HAP-1 (cell line): ENCODE results near the gene TCEA2.
A peak's percentile ranks its signal among the peaks of the same experiment; 100 is the strongest.
"Not testable (repeated sequence)": the region's sequence is repeated elsewhere in the genome, so short reads cannot be mapped to it uniquely, and the experiment has no call there.

ENCODE experiments used
- DNase-seq, 2 experiments: peaks; one replicate each; pipeline ENCODE4 v3.0.0-alpha.2; 2016 to 2020; ENCODE audit warnings: low spot score in 2 of 2
- H3K27me3 ChIP-seq: fragments of 250-450 bp; sonication (Bioruptor Pico); 2 replicates; pipeline ENCODE4 v1.5.1; 2020; ENCODE audit warnings: low read depth, mild to moderate bottlenecking, moderate library complexity
- H3K36me3 ChIP-seq: fragments of 250-450 bp; sonication (Bioruptor Pico); replicated peaks from 2 replicates; pipeline ENCODE4 v1.5.1; 2020; ENCODE audit warnings: mild to moderate bottlenecking
- H3K4me1 ChIP-seq: fragments of 250-450 bp; sonication (Bioruptor Pico); 2 replicates; pipeline ENCODE4 v1.5.1; 2020; ENCODE audit warnings: mild to moderate bottlenecking
- H3K4me3 ChIP-seq: fragments of 250-450 bp; sonication (Bioruptor Pico); 2 replicates; pipeline ENCODE4 v1.5.1; 2020; ENCODE audit warnings: mild to moderate bottlenecking, moderate library complexity
- H3K9me3 ChIP-seq: fragments of 250-450 bp; sonication (Bioruptor Pico); 2 replicates; pipeline ENCODE4 v1.5.1; 2020; ENCODE audit warnings: mild to moderate bottlenecking, moderate library complexity
- in situ Hi-C: fragments of 300-500 bp; cut with MboI; formaldehyde crosslinking; loops from 3 replicates; pipeline ENCODE4 v1.14.3; 2020; ENCODE audit warnings: low sequenced_read_pairs, inconsistent platforms, mixed read lengths

TCEA2 gene

GRCh38 chr20:64086801-64087200 is 23.8 kb downstream of the TCEA2 start:
- no peaks in the 10 kb centered on the region for H3K36me3 ChIP-seq
- peaks cover 5% of the 10 kb centered on the region; the same call in 1 of the 2 replicates for H3K4me1 ChIP-seq
- H3K27me3 ChIP-seq: no peaks in the 10 kb centered on the region
- peaks cover 4% of the 10 kb centered on the region; the same call in 1 of the 2 replicates for H3K9me3 ChIP-seq
- DNase-seq: no peak
- in situ Hi-C loops: no loop called here
- H3K4me3 ChIP-seq: no peak overlapping the region

DNA sequence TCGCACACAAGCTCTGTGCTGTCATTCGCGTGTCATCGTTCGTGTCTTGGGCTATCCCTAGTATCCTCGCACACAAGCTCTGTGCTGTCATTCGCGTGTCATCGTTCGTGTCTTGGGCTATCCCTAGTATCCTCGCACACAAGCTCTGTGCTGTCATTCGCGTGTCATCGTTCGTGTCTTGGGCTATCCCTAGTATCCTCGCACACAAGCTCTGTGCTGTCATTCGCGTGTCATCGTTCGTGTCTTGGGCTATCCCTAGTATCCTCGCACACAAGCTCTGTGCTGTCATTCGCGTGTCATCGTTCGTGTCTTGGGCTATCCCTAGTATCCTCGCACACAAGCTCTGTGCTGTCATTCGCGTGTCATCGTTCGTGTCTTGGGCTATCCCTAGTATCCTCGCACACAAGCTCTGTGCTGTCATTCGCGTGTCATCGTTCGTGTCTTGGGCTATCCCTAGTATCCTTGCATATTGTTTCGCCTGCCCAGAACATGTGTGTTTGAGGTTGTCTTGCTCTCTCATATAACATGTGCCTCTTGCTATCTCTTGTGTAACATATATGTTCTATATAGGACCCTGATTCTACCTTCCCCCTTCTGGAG is 24.3 kb downstream of the TCEA2 start:
- DNase-seq, H3K4me3 ChIP-seq, H3K4me1 ChIP-seq, H3K27me3 ChIP-seq, in situ Hi-C loops, H3K36me3 ChIP-seq, H3K9me3 ChIP-seq: not testable (repeated sequence)

GRCh38 chr20:64088586-64088985 is 25.6 kb downstream of the TCEA2 start:
- H3K9me3 ChIP-seq, H3K36me3 ChIP-seq, H3K27me3 ChIP-seq, H3K4me1 ChIP-seq, in situ Hi-C loops, DNase-seq, H3K4me3 ChIP-seq: not testable (repeated sequence)

GRCh38 chr20:64090165-64090564 is 27.2 kb downstream of the TCEA2 start:
- Histone ChIP-seq H3K4me1 (no peaks in the 10 kb centered on the region), H3K9me3 (peaks cover 4% of the 10 kb centered on the region; the same call in 1 of the 2 replicates), H3K4me3 (no peak overlapping the region), H3K36me3 (no peaks in the 10 kb centered on the region), H3K27me3 (no peaks in the 10 kb centered on the region)
- in situ Hi-C loops: no loop called here
- DNase-seq: peak in 1 of 2 experiments; percentile 49

DNA sequence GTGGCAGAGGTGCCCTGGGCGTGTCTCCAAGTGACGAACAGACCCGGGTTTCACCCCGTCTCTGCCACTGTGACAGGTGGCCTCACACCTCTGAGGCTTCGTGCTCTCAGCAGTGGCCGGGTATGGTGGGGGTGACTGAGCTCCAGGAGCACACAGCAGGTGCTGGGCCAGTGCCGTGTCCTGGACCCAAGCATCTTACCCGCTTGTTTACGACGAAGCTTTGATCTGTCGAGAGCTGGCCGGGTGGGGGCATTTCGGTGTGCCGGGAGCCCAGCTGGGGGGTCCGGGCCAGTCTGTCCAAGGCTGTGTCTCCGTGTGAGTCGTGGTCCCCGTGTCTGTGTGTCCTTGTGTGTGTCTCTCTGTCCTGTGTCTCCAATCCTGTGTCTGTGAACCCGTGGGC is 28.3 kb downstream of the TCEA2 start:
- H3K36me3 ChIP-seq: no peaks in the 10 kb centered on the region
- DNase-seq: no peak
- H3K9me3 ChIP-seq: peaks cover 4% of the 10 kb centered on the region; the same call in 1 of the 2 replicates
- H3K4me3 ChIP-seq: no peak overlapping the region
- H3K27me3 ChIP-seq: no peaks in the 10 kb centered on the region
- in situ Hi-C loops: no loop called here
- H3K4me1 ChIP-seq: no peaks in the 10 kb centered on the region

DNA sequence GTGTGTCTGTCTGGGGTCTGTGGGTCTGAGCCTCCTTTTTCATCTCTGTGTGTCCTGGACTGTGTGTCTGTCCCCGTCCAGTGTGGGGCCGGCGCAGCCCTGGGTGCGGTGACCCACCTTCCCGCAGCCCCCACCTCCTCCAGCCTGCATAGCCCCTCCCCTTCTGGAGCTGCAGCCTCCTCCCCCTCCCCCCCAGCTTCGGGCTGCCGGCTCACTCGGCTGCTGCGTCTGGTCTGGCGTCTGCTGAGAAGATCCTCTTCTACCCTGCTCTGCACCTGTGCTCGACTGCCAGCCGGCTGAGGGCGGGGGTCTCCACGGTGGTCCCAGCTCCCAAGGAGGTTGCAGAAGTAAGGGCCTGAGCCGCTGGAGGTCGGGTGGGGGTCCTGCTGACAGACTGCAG is 28.8 kb downstream of the TCEA2 start:
- no peak for DNase-seq
- H3K36me3 ChIP-seq: no peaks in the 10 kb centered on the region
- in situ Hi-C loops: no loop called here
- H3K9me3 ChIP-seq: 0 out of 2 replicates have a peak, but pooled peaks cover 2% of the 10 kb centered on the region
- H3K4me1 ChIP-seq: no peaks in the 10 kb centered on the region
- no peaks in the 10 kb centered on the region for H3K27me3 ChIP-seq
- H3K4me3 ChIP-seq: no peak overlapping the region

DNA sequence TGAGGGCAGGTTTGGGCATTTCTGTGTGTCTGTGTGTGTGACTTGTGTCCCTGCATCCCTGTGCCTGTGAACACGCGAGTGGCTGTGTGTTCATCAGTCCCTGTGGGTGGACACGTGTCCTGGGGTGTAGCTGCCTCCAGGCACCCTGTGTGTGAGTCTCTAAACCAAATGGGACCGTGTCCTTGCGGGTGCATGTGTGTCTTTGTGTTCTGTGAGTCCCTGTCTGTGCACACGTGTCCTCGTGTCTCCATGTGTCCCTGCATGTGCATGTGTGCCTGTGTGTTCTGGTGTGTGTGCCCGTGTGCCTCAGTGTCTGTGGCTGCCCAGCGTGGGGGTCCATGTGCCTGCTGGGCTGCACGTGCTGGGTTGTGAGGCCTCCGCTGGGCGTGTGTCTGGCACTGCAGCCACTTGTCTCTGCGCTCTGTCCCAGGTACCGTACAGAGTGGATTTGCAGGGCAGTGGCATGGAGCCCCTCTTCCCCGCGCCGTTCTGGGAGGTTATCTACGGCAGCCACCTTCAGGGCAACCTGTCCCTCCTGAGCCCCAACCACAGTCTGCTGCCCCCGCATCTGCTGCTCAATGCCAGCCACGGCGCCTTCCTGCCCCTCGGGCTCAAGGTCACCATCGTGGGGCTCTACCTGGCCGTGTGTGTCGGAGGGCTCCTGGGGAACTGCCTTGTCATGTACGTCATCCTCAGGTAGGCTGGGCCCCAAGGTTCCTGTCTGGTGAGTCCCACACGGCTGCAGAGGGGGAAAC is 29.4 kb downstream of the TCEA2 start:
- no peaks in the 10 kb centered on the region for H3K27me3 ChIP-seq
- no peak overlapping the region for H3K4me3 ChIP-seq
- in situ Hi-C loops: no loop called here
- H3K4me1 ChIP-seq: no peaks in the 10 kb centered on the region
- H3K9me3 ChIP-seq: 0 out of 2 replicates have a peak, but pooled peaks cover 2% of the 10 kb centered on the region
- no peaks in the 10 kb centered on the region for H3K36me3 ChIP-seq
- no peak for DNase-seq

GRCh38 chr20:64093013-64093503 is 30.1 kb downstream of the TCEA2 start:
- Histone ChIP-seq H3K4me3 (no peak overlapping the region), H3K36me3 (no peaks in the 10 kb centered on the region), H3K9me3 (no peaks in the 10 kb centered on the region), H3K4me1 (no peaks in the 10 kb centered on the region), H3K27me3 (no peaks in the 10 kb centered on the region)
- in situ Hi-C loops: no loop called here
- DNase-seq: no peak

DNA sequence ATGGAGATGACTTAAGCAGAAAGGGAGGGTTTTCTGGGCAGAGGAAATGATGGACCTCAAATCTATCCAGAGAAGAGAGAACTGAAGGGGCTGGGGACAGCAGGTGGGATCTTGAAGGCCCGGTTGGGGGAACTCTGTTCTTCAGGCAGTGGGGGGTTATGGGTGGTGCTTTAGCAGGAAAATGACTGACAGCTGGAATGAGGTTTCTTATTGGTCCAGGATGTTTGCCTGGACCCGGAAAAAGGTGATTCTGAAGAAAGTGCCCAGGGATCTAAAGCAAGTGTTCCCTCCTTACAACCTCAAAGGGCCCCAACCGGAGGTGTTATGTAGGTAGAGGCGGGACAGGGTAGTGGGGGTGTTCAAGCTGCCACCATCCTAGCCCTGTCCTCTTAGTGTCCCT is 32.5 kb downstream of the TCEA2 start:
- no peak for DNase-seq
- Histone ChIP-seq H3K4me1 (no peaks in the 10 kb centered on the region), H3K36me3 (no peaks in the 10 kb centered on the region), H3K9me3 (no peaks in the 10 kb centered on the region), H3K4me3 (no peak overlapping the region), H3K27me3 (no peaks in the 10 kb centered on the region)
- in situ Hi-C loops: no loop called here

DNA sequence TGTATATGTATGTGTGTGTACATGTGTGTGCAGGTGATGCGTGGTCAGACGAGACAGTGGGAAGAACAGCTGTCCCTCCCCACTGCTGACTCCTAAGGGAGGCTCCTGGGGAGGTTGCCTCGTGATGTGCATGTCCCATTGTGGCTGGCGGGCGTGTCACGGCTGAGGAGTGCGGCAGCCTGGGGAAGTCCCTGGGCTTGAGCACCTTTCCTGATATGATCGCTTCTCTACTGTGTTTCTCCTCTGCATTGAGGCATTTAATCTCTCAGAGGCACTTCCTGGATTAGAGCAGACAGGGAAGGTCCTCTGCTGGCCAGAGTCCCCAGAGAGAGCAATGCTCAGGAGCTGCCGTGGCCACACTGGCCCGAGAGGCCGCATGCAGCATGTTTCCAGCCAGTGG is 32.9 kb downstream of the TCEA2 start:
- Histone ChIP-seq H3K27me3 (no peaks in the 10 kb centered on the region), H3K9me3 (no peaks in the 10 kb centered on the region), H3K4me1 (no peaks in the 10 kb centered on the region), H3K4me3 (no peak overlapping the region), H3K36me3 (no peaks in the 10 kb centered on the region)
- in situ Hi-C loops: no loop called here
- DNase-seq: no peak

- H3K9me3 ChIP-seq: no peaks in the 10 kb centered on the region
- no peak overlapping the region for H3K4me3 ChIP-seq
- H3K36me3 ChIP-seq: no peaks in the 10 kb centered on the region
- in situ Hi-C loops: no loop called here
- DNase-seq: no peak
- no peaks in the 10 kb centered on the region for H3K27me3 ChIP-seq
- H3K4me1 ChIP-seq: no peaks in the 10 kb centered on the region
Observed at GRCh38 chr20:64096535-64096934, 33.5 kb downstream of the TCEA2 start.

GRCh38 chr20:64098471-64099013 is 35.5 kb downstream of the TCEA2 start:
- Histone ChIP-seq H3K36me3 (no peaks in the 10 kb centered on the region), H3K9me3 (no peaks in the 10 kb centered on the region), H3K4me1 (peaks cover 5% of the 10 kb centered on the region; the same call in 1 of the 2 replicates), H3K27me3 (no peaks in the 10 kb centered on the region), H3K4me3 (no peak overlapping the region)
- in situ Hi-C loops: no loop called here
- DNase-seq: no peak

GRCh38 chr20:64099086-64099786 is 36.2 kb downstream of the TCEA2 start:
- Histone ChIP-seq H3K4me1 (peaks cover 5% of the 10 kb centered on the region; the same call in 1 of the 2 replicates), H3K27me3 (no peaks in the 10 kb centered on the region), H3K4me3 (no peak overlapping the region), H3K36me3 (no peaks in the 10 kb centered on the region), H3K9me3 (no peaks in the 10 kb centered on the region)
- in situ Hi-C loops: no loop called here
- DNase-seq: no peak
